Right atrium auricular region (tissue), 2 donors: ENCODE results near the gene MAGI1. TPM values are rescaled to one million over a fixed set of nuclear protein-coding genes. Genes with fewer than 3 reads are reported as not detected.

Experiments used
- DNase-seq: peaks from one replicate; pipeline ENCODE4 v3.0.0-alpha.2; 2019; ENCODE audit warnings: low spot score
- H3K27ac ChIP-seq, 2 donors: fragments of 200-600 bp; sonication (generic); 1 replicate in 1 of 2; 2 replicates in 1 of 2; pipeline ENCODE4 v1.5.1; 2016 to 2019
- H3K27me3 ChIP-seq, 2 donors: fragments of 200-600 bp; sonication (generic); one replicate each; pipeline versions ENCODE4 v1.5.1 to v1.6.0; 2017 to 2019
- H3K36me3 ChIP-seq: fragments of 200-600 bp; sonication (generic); one replicate; pipeline ENCODE4 v1.5.1; 2016
- H3K4me1 ChIP-seq, 2 donors: fragments of 200-600 bp; sonication (generic); one replicate each; pipeline versions ENCODE4 v1.5.1 to v1.6.0; 2017 to 2019
- H3K4me3 ChIP-seq, 2 donors: fragments of 200-600 bp; sonication (generic); 1 replicate in 1 of 2; 2 replicates in 1 of 2; pipeline ENCODE4 v1.5.1; 2017 to 2019; ENCODE audit warnings: mild to moderate bottlenecking in 1 of 2, moderate library complexity in 1 of 2
- H3K9me3 ChIP-seq, 2 donors: fragments of 200-600 bp; sonication (generic); one replicate each; pipeline ENCODE4 v1.5.1; 2019
- CTCF ChIP-seq, 2 donors: fragments of 200-600 bp; sonication (generic); IDR thresholded peaks; one replicate each; pipeline ENCODE4 v1.5.1; 2019; ENCODE audit warnings: antibody characterized with exemption in 2 of 2
- total RNA-seq, 2 donors: library from RNA; depleted of rRNA; stranded (reverse); fragments of >200 nt; gene quantifications; one replicate each; pipeline ENCODE4 v1.1.0, GENCODE V29; 2016

The MAGI1 gene
- total RNA-seq, 2 donors from 2014 or later, result 28.5 to 34.8 TPM

- Histone ChIP-seq H3K27me3 (no peaks in the 10 kb centered on the region), H3K36me3 (no peaks in the 10 kb centered on the region), H3K4me1 (peaks cover 0 to 40% of the 10 kb centered on the region in 2 donors), H3K4me3 (no peak overlapping the region), H3K27ac (peak overlapping the region in 1 of 2 donors; percentile 18), H3K9me3 (no peaks in the 10 kb centered on the region)
- no peak for DNase-seq
- no peak for TF ChIP-seq CTCF (IDR thresholded peaks at IDR 0.05)
These were observed 82.8 kb downstream of the MAGI1 start for GRCh38 chr3:65955792-65956477.

- Histone ChIP-seq H3K4me1 (peaks cover 0 to 40% of the 10 kb centered on the region in 2 donors), H3K4me3 (peak overlapping the region in 1 of 2 donors; percentile 29), H3K27me3 (no peaks in the 10 kb centered on the region), H3K36me3 (no peaks in the 10 kb centered on the region), H3K9me3 (no peaks in the 10 kb centered on the region), H3K27ac (peak overlapping the region; percentile 73 to 74)
- no peak for TF ChIP-seq CTCF (IDR thresholded peaks at IDR 0.05)
- DNase-seq, result no peak
These were observed 84.6 kb downstream of the MAGI1 start for GRCh38 chr3:65953881-65954733.

- TF ChIP-seq CTCF (IDR thresholded peaks at IDR 0.05), result no peak
- H3K27ac ChIP-seq, result peak overlapping the region; percentile 73 to 74
- no peaks in the 10 kb centered on the region for H3K9me3 ChIP-seq
- no peaks in the 10 kb centered on the region for H3K27me3 ChIP-seq
- DNase-seq, result peak; percentile 64
- H3K4me1 ChIP-seq, result peaks cover 0 to 47% of the 10 kb centered on the region in 2 donors
- H3K36me3 ChIP-seq, result no peaks in the 10 kb centered on the region
- H3K4me3 ChIP-seq, result no peak overlapping the region
These were observed 85.4 kb downstream of the MAGI1 start for GRCh38 chr3:65953301-65953812.

GRCh38 chr3:65952842-65953241 lies 85.9 kb downstream of the MAGI1 start:
- no peak for TF ChIP-seq CTCF (IDR thresholded peaks at IDR 0.05)
- Histone ChIP-seq H3K4me3 (no peak overlapping the region), H3K4me1 (peaks cover 0 to 52% of the 10 kb centered on the region in 2 donors), H3K27me3 (no peaks in the 10 kb centered on the region), H3K9me3 (no peaks in the 10 kb centered on the region), H3K36me3 (no peaks in the 10 kb centered on the region), H3K27ac (peak overlapping the region; percentile 73 to 74)
- DNase-seq, result no peak

- Histone ChIP-seq H3K4me3 (no peak overlapping the region), H3K36me3 (no peaks in the 10 kb centered on the region), H3K27ac (peak overlapping the region in 1 of 2 donors; percentile 73), H3K27me3 (no peaks in the 10 kb centered on the region), H3K4me1 (peaks cover 0 to 59% of the 10 kb centered on the region in 2 donors), H3K9me3 (no peaks in the 10 kb centered on the region)
- no peak for TF ChIP-seq CTCF (IDR thresholded peaks at IDR 0.05)
- DNase-seq, result no peak
These were observed 86.7 kb downstream of the MAGI1 start for GRCh38 chr3:65951836-65952505.
